GM19397 (cell line): ENCODE data around the gene PPP1R1C.

Experiments used
- ATAC-seq: cut with Tn5 transposase; IDR thresholded peaks from one replicate; pipeline ENCODE4 v1.9.1; 2021; ENCODE audit warnings: mild to moderate bottlenecking, moderate library complexity; ENCODE audit not compliant: unreplicated experiment

Gene PPP1R1C

DNA sequence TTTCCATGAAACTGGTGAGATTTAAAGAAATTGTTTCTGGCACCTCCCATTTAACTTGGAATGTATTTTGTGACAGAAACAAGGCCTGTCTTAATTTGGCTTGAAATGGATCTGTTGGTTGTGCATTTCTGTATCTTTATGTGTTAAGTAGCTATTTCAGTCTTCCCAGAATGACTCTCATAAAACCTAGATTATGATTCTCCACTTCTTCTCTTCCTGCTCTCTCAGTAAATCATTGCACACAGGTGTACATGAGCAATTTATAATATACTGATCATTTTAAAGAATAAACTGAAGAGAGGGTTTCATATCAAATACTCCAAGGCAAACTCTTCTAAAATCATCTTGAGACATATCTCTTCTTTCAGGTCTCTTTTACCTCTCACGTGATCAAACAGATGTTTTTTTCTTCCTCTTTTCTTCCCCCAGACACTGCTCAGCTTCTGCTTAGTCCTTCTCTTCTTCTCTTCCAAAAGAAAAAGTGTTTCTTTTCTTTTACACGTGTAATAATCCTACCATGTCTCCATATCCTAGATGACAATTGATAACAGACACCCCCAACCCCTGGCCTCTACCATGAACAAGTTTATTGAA lies 112.0 kb downstream of the PPP1R1C start:
- ATAC-seq, result no peak

DNA sequence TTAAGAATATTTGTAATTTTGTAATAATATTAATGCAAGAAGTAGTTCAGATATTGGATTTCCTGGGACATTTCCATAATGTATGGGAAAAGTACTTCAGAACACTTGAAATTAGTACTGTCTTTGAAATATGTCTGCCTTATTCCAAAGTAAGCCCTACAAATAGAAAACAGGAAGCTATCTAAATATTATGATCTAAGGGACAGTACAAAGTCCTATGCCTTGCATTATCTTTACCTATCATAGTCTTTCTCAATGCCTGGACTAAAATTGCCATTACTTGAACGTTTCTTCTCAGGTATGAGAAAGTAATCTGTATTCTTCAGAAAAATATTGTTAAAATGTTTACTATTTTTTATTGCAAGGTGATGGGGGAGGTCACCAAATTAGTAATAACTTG lies 113.0 kb downstream of the PPP1R1C start:
- ATAC-seq, result no peak

DNA sequence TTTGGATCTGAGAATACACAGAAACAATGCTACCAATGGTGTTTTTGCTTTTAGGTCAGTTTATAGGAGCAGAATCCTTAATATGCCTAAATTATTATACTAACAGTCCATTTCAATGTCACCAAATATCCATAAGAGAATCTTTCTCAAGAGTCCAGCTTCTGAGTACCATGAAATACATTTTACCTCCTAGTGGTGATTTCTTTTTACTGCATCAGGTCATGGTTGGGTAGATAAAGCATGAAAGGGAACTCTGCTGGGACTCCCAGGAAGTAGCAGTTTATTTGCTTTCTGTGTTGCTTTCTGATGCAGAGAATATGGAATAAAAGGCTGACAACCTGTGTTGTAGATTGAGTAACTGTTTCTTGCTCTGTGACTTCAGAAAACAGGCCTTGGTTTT lies 115.6 kb downstream of the PPP1R1C start:
- no peak for ATAC-seq

DNA sequence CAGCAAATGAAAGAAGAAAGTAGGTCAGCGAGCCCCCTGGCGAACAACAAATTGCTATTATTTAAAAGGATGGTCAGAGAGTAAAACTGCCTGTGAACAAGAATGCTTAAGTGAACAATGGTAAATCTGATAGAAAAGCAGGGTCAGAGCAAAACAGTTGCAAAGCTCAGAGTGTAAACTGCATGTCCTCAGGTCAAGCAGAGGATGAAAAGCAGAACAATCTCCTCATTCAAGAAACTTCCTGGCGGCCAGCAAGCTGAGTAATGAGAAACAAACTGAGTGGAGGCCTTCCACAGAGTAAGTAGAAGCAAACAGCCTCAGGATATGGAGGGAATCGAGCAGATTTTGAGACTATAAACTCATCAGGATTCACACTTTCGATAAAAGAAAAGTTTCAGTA lies 117.9 kb downstream of the PPP1R1C start:
- no peak for ATAC-seq

DNA sequence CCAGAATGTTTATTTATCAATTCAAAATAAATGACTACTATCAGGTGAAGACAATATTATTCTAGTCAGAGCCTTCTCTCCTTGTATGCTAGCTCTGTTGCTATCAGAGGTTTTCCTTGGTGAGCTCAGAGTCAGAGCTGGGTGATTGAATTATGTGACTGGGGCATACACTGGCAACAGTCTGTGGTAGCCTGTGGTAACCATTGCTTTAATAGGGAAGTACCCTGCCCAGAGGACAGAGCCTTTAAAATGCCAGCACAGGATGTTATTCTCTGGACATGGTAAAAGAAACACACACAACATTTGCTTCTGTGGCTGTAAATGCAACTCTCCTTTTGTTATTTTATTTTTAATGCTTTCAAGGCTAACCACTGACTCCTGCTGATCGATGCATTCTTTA lies 124.7 kb downstream of the PPP1R1C start:
- ATAC-seq, result no peak

DNA sequence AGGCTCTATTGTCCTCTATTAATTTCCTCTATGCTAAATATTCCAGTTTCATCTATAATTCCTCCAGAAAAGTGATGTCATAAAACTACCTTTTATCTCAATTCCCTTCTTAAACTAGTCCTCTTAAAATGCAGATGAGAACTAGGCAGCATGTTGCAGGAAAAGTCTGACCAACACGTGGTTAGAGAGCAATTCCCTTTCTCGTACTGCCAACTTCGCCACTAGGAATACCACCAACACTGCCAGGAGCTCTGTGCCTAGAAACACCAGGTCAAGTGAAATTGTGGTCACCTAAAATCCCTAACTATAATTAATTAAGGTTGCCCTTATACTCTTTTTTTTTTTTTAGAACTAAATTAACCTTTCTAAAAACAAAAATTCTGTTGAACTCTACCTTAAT lies 127.7 kb downstream of the PPP1R1C start:
- no peak for ATAC-seq

DNA sequence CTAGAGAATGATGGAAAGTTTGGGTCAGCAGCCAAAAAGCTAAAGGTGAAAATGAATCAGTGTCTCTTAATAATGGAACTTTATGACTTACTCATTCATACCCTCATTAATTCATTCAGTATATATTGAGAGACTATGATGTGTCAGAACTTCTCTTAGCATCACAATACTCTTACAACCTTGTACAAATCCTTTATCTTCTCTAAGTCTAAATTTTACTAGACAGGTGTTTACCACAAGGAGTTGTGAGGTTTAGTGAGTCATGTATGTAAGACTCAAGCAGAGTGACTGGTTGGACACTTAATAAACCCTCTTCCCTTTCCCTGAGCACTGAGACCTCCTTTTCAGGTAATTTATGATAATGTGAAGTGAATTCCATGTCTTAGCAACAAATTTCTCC lies 129.6 kb downstream of the PPP1R1C start:
- ATAC-seq, result no peak

DNA sequence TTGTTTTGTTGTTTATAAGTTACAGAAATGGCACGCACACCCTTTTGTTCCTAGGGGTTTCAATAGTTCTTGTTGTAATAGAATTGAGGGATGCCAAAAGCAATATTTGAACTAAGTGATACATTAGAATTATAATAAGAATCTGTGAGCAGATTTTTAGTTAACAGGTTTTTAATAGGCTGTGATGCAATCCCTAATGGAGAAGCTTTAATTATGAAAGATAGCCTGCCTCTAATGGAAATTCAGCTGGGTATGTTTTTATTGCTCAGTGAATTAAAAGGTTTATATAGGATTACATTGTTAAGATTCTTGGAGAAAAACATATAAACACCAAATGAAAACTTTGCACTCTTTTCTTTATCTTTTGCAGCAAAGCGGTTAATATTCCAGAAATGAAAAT lies 131.1 kb downstream of the PPP1R1C start:
- ATAC-seq, result no peak

DNA sequence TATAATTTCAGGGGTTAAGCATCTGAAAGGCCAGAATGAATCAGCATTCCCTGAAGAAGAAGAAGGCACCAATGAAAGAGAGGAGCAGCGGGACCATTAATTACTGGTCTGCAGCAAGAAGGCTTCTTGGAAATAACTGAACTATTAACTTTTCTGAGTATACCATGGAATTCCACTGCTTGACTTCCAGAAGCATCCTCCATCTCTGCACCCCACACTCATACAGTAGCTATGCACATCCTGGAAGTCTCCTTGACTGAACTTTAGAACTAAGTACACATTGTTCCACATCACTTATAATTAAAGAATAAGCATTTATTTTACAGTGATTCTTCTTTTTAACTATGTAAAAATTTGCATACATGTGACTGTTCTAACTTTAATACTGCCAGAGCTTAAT lies 131.5 kb downstream of the PPP1R1C start:
- ATAC-seq, result no peak

DNA sequence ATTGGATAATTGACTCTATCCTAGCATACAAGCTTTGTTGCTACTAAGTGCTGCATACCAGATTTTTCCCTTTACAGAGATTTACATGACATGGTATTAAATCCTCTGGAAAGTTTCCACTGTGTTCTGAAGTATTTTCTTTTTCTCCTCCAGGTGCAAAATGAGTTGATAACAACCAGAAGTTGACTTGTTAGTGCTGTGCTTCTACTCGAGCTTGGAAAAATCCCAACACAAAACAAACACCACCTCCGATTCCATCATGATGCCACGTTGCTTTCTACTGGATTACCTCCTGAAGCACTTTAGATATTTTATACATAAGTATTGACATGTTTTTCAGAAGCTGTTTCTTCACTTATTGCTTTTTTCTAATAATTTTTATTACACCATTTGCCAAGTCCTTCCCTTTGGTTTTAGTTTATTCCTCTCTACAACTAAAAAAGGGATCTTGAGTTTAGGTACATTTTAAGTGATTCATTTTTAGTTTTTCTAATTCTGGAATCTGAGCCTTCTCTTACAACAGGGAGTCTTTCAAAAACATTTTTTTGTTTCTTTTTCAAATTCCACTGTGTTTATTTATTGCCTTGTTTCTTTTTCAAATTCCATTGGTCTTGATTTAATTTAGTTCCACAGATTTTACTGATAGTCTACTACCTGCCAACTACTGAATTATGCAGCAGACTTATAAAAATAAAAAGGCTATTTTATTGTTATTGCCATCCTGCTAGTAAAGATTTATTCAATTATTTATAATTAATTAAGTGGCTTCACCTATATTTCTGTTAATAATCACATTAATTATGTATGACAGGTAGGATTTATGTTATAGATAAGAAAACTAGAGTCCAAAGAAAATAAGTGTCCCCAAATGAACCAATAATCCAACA lies 143.4 kb downstream of the PPP1R1C start:
- no peak for ATAC-seq

DNA sequence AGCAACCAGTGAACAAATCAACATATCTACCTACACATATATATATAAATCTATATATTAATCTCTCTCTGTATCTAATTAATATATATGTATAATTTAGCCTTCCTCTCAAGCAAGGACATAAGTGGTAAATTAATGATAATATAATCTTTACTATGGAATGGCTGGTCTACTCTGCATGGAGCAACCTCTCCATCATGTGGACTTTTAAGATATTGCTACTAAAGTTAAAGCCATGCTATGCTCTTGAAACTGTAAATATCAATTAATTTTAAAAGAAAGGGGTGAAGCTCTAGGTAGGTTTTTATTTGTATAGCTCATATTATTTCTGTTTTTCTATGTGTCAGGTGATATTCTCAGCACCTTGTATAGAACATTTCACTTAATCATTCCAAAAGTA lies 147.0 kb downstream of the PPP1R1C start:
- no peak for ATAC-seq

DNA sequence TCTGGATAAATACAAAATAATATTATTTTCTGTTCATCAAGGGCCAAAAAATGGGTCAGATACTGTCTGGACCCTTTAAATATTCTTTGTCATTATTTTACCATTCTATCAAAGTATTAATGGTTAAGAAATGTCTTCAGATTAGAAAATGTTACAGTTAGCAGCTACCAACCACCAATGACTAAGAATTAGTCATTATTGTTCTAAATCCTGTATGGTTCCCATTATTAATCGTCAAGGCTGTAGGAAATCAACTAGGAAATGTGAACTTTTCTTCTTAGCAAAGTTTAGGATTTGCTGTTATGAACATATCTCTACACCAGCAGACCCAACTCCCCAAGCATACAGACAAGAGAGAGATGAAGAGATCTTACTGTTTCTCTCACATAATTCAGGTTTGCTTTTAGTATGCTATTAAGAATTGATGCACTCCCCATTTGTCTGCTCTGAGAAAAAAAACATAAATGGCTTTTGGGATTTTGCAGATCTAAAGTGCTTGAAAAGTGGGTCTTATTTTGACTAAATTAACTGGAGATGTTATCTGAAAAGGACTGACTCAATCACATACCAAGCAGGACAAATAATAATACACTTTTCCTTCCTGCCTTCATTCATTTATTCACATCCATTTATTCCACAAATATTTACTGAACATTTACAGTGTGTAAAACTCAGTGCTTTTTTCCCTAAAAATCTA lies 147.7 kb downstream of the PPP1R1C start:
- ATAC-seq, result no peak

DNA sequence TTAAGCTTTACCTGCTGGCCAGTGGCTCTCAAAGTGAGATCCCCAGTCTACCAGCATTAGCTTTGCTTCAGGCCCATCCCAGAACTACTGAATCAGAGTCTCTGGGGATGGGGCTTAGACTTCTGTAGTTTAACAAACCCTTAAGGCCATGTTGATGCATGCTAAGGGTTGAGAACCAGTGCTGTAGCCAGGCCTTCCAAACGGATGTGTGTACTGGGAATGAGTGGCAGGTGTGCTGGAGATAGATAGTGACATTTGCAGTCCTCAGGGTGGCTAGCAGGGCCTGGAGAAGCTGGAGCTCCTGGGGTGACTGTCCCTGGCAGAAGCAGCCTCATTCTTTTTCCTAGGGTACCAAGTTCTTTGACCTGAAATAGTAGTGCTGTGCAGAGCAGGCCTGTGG lies 148.5 kb downstream of the PPP1R1C start:
- no peak for ATAC-seq

DNA sequence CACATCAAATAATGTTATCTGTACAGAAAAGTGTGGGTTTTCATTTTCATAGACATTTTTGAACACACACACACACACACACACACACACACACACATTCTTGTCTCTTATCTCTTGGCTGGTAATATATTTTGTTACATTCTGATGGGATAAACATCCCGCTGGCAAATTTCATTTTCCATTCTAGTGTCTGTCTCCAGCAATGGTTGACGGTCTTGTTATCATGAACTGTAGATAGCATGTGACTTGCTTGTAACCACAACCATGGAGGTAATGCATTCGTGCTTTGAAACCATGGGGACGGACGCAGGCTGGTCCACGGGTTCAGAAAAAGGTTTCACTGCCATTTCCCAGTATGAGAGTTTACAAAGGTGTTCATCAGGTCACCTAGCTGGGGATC lies 156.4 kb downstream of the PPP1R1C start:
- no peak for ATAC-seq

DNA sequence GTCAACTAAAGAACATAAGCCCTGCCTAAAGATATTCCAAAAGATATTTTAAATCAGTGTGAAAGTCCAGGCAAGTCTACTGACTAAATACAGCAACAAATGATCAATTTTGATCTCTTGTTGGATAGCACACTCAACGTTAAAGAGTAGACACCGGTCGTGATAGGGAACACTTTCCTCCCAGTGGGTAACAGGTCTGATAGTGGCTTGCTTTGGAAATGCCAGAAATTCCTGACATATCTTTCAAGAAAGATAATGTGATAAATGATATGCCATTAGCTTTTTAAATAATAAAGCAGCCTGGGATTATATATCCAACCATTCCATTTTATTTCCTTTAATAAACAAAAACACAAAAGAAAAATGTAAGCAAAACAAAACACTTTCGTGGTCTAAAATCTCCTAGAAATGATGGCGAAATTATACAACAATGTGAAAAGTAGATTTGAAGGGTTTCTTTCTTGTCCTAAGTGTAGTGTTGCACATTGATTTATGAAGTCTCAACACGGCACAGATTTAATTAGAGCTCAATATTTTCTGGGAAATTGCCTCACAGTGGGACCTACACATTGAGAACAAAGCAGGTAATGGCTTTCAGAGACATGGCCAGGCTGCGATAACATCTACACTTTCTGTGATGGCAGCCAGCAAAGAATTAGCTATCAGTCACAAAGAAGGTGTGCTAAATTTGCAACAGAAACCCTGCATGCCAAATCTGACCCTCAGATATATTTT lies 158.6 kb downstream of the PPP1R1C start:
- ATAC-seq, result no peak

DNA sequence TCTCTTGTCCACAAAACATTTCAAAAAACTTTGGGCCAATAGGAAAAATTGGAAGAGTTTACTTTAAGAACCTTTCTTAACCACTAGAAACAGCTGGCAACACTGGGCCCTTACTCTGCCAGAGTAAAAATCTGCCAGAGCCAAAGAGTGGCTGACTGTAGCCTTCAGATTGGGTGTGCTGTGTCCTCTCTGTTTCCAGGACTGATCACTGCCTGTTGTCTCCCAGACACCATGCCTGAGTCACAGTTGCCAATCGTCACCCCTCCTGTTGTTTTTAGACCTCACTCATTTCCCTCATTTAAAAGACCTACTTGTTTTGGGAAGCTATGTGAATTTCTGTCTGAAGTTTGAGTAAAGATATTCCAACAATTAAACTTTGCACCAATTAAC lies 159.1 kb downstream of the PPP1R1C start:
- no peak for ATAC-seq

DNA sequence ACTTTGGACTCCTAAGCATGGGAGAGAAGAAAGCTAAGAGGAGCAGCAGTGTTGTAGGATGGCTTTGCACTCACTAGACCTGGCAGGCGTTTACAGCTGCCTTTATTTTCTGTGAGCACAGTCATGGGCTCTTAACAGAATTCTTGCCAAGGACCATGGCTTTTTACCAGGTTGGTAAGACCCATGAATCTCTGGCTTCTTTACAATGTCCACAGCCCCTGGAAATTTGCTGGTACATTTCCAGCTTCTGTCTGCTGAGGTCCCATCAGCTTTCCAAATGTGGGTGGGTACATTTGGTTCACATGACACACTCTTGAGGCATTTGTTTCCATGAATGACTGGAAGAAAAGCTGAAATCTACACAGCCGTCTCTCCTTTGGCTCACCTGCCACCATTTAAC lies 162.7 kb downstream of the PPP1R1C start:
- ATAC-seq, result no peak

DNA sequence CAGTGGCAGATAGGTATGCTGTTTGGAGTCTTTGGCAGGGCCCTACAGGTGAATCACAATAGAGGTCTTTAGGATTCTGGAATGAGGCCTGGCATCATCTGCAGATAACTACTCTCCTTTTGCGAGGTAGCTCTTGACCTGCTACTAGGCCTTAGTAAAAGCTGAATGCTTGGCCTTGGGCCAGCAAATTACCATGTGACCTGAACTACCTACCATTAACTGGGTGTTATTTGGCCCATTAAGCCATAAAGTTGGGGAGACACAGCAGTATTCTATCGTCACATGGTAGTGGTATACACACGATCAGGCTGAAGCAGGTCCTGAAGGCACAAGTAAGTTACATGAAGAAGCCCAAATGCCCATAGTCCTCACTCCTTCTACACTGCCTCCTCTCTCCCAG lies 178.2 kb downstream of the PPP1R1C start:
- no peak for ATAC-seq

DNA sequence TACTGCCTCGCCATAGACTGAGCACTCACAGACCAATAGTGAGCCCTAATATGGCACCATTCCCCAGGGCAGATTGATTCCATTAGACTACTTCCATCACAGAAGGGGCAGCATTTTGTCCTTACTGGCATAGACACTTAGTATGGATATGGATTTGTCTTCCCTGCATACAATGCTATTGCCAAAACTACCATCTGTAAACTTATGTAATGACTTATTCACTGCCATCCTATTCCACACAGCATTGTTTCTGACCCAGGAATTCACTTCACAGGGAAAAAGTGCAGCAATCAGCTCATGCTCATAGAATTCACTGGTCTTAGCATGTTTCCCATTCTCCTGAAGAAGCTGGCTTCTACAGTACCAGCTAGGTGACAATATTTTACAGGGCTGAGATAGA lies 179.0 kb downstream of the PPP1R1C start:
- no peak for ATAC-seq

DNA sequence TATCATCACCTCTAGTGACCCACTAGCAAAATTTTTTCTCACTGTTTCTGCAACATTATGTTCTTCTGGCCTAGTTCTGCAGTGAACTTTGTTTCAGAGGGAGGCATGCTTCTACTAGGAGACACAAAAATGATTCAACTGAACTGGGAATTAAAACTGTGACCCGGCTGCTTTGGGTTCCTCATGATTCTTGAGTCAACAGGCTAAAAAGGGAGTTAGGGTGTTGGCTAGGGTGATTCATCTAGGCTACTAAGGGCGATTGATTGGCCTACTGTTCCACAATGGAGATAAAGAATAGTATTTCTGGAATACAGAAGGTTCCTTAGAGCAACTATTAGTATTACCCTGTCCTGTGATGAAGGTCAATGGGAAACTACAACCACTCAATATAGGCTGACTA lies 179.5 kb downstream of the PPP1R1C start:
- ATAC-seq, result no peak

DNA sequence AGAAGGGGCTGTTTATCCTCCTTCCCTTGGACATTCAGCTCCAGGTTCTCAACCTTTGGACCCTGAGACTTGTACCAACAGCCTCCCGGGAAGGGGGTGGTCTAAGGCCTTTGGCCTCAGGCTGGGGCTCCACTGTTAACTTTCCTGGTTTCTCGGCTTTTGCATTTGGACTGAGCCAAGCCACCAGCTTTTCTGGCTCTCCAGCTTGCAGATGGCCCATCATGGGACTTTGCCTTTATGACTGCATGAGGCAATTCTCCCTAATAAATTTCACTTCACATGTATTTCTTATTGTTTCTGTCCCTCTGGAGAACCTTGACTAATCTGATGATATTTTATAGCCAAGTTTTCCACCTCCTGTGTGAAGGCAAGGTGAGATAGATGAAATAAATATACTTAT lies 180.8 kb downstream of the PPP1R1C start:
- ATAC-seq, result no peak
